ENCODE data around the gene TP53BP2. TPM values are rescaled to one million over a fixed set of nuclear protein-coding genes. Genes with fewer than 3 reads are reported as not detected.

TP53BP2 gene
- total RNA-seq, 4 donors from 2014 or later: 22.2 to 85.1 (median 38.8) TPM

DNA sequence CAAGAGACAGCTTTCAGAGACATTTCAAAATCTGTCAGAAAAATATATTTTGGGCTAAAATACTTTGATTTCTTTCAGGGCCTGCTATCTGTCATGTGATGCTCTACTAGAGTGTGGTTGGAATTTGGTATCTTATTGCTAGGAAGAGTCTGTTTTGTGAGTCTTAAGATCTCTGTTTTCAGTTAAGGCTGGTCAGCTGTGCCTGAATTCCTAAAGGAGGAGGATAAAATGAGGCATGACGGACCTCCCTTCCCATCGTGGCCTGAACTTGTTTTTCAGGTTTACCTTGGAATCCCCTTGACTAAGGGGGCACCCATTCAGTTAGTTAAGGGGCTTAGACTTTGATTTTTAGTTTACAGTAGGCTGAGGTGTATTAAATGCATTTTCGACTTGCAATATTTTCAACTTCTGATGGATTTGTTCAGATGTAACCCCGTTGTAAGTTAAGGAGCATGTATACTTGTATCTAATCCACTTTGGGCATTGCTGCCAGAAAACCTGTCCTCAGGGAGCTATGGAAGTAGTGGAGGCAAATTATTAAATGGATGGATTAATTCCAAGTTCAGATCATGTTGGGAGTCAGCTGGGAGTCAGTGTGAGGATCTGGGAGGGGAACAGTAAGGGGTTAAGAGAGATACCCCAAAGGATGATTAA lies 115.1 kb downstream of the TP53BP2 start:
- H3K36me3 ChIP-seq: peaks cover 0 to 9% of the 10 kb centered on the region in 2 donors
- H3K27me3 ChIP-seq: no peaks in the 10 kb centered on the region
- TF ChIP-seq POLR2A (IDR thresholded peaks at IDR 0.05): no peak
- TF ChIP-seq, protein P1, sequence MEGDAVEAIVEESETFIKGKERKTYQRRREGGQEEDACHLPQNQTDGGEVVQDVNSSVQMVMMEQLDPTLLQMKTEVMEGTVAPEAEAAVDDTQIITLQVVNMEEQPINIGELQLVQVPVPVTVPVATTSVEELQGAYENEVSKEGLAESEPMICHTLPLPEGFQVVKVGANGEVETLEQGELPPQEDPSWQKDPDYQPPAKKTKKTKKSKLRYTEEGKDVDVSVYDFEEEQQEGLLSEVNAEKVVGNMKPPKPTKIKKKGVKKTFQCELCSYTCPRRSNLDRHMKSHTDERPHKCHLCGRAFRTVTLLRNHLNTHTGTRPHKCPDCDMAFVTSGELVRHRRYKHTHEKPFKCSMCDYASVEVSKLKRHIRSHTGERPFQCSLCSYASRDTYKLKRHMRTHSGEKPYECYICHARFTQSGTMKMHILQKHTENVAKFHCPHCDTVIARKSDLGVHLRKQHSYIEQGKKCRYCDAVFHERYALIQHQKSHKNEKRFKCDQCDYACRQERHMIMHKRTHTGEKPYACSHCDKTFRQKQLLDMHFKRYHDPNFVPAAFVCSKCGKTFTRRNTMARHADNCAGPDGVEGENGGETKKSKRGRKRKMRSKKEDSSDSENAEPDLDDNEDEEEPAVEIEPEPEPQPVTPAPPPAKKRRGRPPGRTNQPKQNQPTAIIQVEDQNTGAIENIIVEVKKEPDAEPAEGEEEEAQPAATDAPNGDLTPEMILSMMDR (IDR thresholded peaks at IDR 0.05 in 4 of 5, conservative IDR thresholded peaks at IDR 0.05 in 1 of 5): no peak
- peak overlapping the region; percentile 5 to 66 (median 60) for H3K27ac ChIP-seq
- ATAC-seq: no peak
- in situ Hi-C loops (cut with MboI; ENCODE audit: low sequenced_read_pairs in 4 of 4): no loop called here
- no peak overlapping the region for H3K4me3 ChIP-seq
- no peak for DNase-seq
- H3K9me3 ChIP-seq: no peaks in the 10 kb centered on the region
- intact Hi-C loops (cut with DNase I; ENCODE audit: low total_unique reads): no loop called here
- peaks cover 55 to 67% of the 10 kb centered on the region in 2 donors for H3K4me1 ChIP-seq

DNA sequence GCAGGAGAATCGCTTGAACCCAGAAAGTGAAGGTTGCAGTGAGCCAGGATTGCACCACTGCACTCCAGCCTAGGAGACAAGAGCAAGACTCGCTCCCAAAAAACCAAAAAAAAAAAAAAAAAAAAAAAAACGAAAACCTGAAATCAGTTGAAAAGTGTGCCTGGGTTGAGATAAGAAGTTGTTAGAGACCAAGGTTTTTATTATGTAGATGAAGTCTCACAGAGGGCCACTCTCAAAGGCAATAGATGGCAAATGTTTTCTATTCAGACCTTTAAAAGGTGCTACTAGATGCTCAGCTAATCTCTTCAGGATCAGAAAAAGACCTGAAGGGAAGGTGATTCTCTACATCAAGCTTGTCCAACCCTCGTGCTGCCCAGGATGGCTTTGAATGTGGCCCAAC lies 115.8 kb downstream of the TP53BP2 start:
- Histone ChIP-seq H3K27me3 (no peaks in the 10 kb centered on the region), H3K9me3 (no peaks in the 10 kb centered on the region), H3K36me3 (peaks cover 0 to 13% of the 10 kb centered on the region in 2 donors), H3K27ac (no peak overlapping the region), H3K4me1 (peaks cover 55 to 65% of the 10 kb centered on the region in 2 donors), H3K4me3 (no peak overlapping the region)
- DNase-seq (no peak), ATAC-seq (no peak)
- in situ Hi-C loops (cut with MboI; ENCODE audit: low sequenced_read_pairs in 4 of 4): no loop called here
- intact Hi-C loops (cut with DNase I; ENCODE audit: low total_unique reads): no loop called here
- no peak for TF ChIP-seq POLR2A (IDR thresholded peaks at IDR 0.05)
- TF ChIP-seq, protein P1 (IDR thresholded peaks at IDR 0.05 in 4 of 5, conservative IDR thresholded peaks at IDR 0.05 in 1 of 5): no peak

Other genes with a start within 250 kb of the TP53BP2 start
- gene CAPN8, start 180.2 kb downstream of the TP53BP2 start, total RNA-seq: under 1 TPM in 2 of 4 donors, not detected in 2; 0.46 to 0.85 TPM
- gene CAPN2, start 133.4 kb downstream of the TP53BP2 start, total RNA-seq: 100 to 1,000 TPM in 2 of 4 donors, 10 to 100 TPM in 2; 42.6 to 141 (median 89.4) TPM

Data from gastrocnemius medialis (tissue), 4 donors.